NT2/D1 (cell line): ENCODE measurements around the gene PRSS21.
A peak's percentile ranks its signal among the peaks of the same experiment; 100 is the strongest.

Source experiments
- DNase-seq: peaks from one replicate; pipeline ENCODE4 v3.0.0-alpha.2; 2011; ENCODE audit warnings: low read depth, low spot score
- H3K27me3 ChIP-seq: 2 replicates; pipeline ENCODE4 v1.6.0; 2011; ENCODE audit warnings: mild to moderate bottlenecking; ENCODE audit not compliant: insufficient read length, insufficient read depth
- H3K36me3 ChIP-seq: 2 replicates; pipeline ENCODE4 v1.6.1; 2011; ENCODE audit warnings: mild to moderate bottlenecking, low read length, mixed read lengths; ENCODE audit not compliant: insufficient read depth, insufficient read length
- H3K4me1 ChIP-seq: 2 replicates; pipeline ENCODE4 v1.5.1; 2011; ENCODE audit not compliant: insufficient read depth, insufficient read length
- H3K4me3 ChIP-seq: 2 replicates; pipeline ENCODE4 v1.5.1; 2011; ENCODE audit warnings: low read depth; ENCODE audit not compliant: insufficient read length
- H3K9ac ChIP-seq: 2 replicates; pipeline ENCODE4 v1.6.0; 2011; ENCODE audit warnings: low read depth; ENCODE audit not compliant: insufficient read length
- H3K9me3 ChIP-seq: 2 replicates; pipeline ENCODE4 v1.5.1; 2011; ENCODE audit warnings: mild to moderate bottlenecking, low read length; ENCODE audit not compliant: insufficient read depth
- SUZ12 ChIP-seq: IDR thresholded peaks from 2 replicates; pipeline ENCODE4 v1.6.1; 2011; ENCODE audit not compliant: insufficient read length, insufficient read depth; ENCODE audit errors: extremely low read depth
- YY1 ChIP-seq: IDR thresholded peaks from 2 replicates; pipeline ENCODE4 v1.6.1; 2011; ENCODE audit not compliant: insufficient read length, insufficient read depth
- ZNF274 ChIP-seq: IDR thresholded peaks from 2 replicates; pipeline ENCODE4 v1.6.1; 2011; ENCODE audit warnings: mild to moderate bottlenecking, low read depth, low read length

PRSS21 gene

DNA sequence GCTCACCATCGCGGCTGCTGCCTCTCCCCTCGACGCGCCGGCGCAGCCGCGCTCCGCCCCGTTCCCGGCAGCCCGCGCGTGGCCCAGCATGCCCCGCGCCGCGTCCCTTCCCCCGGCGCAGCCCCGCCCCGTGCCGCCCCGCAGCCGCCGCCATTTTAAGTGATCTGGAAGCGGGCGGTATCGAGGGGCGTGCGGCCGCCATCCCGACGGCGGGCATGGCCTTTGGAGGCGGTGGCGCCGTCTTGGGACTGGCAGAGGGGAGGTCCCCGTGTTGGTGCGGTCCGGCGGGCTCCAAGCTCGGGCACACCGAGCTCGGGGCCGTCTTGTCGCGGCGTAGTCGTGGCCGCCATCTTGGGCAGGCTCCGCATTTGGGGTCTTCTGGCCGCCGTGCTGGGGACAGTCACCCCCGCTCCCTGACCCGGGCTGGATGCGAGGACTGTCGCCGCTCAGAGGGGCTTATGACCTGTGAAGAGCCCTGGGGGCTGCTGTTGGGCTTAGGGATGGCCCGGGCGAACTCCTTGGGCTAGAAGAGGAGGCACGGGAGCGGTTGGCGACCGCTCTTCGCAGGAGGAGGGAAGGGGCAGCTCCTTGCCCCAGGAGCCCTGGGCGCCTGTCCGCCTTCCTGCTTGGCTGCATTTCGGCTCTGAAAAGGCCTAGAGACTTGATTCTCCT, 39.7 kb upstream of the PRSS21 start, which contains the start of gene ELOB:
TSS of gene ELOB (minus strand) at position 50 of the 672 bp plus-strand sequence. CDS start at position 9, 41 bp downstream.
- Histone ChIP-seq H3K9ac (peak within 1 kb of the TSS; percentile 100), H3K4me3 (peak within 1 kb of the TSS; percentile 97), H3K9me3 (no peaks in the 10 kb centered on the region), H3K4me1 (peaks cover 20% of the 10 kb centered on the region), H3K36me3 (peaks cover 38% of the 10 kb centered on the region), H3K27me3 (no peaks in the 10 kb centered on the region)
- TF ChIP-seq ZNF274 (no peak), SUZ12 (no peak), YY1 (peak; percentile 90)
- peak; percentile 73 for DNase-seq

- TF ChIP-seq YY1 (no peak), SUZ12 (no peak), ZNF274 (no peak)
- no peak for DNase-seq
- H3K9me3 ChIP-seq, result no peaks in the 10 kb centered on the region
- no peaks in the 10 kb centered on the region for H3K27me3 ChIP-seq
- peaks cover 17% of the 10 kb centered on the region for H3K4me1 ChIP-seq
- peaks cover 31% of the 10 kb centered on the region for H3K36me3 ChIP-seq
- H3K9ac ChIP-seq, result peak overlapping the region; percentile 100
- H3K4me3 ChIP-seq, result peak overlapping the region; percentile 97
These were observed 39.0 kb upstream of the PRSS21 start for GRCh38 chr16:2777903-2778629.

GRCh38 chr16:2778630-2778958, 38.4 kb upstream of the PRSS21 start:
- TF ChIP-seq ZNF274 (no peak), YY1 (no peak), SUZ12 (no peak)
- peak overlapping the region; percentile 100 for H3K9ac ChIP-seq
- H3K9me3 ChIP-seq, result no peaks in the 10 kb centered on the region
- H3K36me3 ChIP-seq, result peaks cover 25% of the 10 kb centered on the region
- DNase-seq, result no peak
- no peaks in the 10 kb centered on the region for H3K27me3 ChIP-seq
- peaks cover 18% of the 10 kb centered on the region for H3K4me1 ChIP-seq
- peak overlapping the region; percentile 97 for H3K4me3 ChIP-seq

DNA sequence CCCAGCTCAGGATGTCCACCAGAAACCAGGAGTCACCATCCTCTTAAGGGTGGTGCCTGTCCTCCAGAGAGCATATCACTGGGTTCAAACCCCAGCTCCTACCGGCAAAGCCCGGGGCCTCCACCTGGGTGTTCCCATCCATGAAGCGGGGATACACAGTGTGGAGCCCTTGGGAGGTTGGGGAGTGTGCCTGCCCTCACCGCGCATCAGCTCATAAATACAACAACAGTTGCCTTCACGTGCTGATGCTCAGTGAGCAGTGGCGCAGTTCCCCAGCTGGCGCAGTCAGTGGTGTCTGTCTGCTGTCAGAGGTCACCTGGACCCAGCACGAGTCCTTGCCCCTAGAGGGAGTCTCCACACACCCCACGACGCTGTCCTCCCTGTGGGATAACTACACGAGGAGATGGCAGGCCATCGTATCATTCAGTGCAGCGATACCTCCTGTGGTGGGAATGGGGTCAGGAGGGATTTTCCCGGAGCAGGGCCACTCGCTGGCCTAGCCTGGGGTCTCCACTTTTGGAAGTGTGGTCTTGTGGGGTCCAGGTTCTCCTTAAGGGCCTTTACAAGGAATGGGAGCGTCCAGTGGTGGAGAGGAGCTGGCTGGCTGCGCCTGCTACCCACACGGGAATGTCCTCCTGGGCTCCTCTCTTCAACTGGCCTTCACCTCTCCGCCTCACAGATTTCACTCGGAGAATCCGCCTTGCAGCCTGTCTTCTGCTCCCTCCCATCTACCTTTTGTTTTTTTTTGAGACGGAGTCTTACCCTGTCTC, 37.7 kb upstream of the PRSS21 start:
- Histone ChIP-seq H3K9ac (no peak overlapping the region), H3K27me3 (no peaks in the 10 kb centered on the region), H3K9me3 (no peaks in the 10 kb centered on the region), H3K4me3 (peak overlapping the region; percentile 97), H3K36me3 (peaks cover 18% of the 10 kb centered on the region), H3K4me1 (peaks cover 18% of the 10 kb centered on the region)
- DNase-seq, result no peak
- TF ChIP-seq SUZ12 (no peak), YY1 (no peak), ZNF274 (no peak)

DNA sequence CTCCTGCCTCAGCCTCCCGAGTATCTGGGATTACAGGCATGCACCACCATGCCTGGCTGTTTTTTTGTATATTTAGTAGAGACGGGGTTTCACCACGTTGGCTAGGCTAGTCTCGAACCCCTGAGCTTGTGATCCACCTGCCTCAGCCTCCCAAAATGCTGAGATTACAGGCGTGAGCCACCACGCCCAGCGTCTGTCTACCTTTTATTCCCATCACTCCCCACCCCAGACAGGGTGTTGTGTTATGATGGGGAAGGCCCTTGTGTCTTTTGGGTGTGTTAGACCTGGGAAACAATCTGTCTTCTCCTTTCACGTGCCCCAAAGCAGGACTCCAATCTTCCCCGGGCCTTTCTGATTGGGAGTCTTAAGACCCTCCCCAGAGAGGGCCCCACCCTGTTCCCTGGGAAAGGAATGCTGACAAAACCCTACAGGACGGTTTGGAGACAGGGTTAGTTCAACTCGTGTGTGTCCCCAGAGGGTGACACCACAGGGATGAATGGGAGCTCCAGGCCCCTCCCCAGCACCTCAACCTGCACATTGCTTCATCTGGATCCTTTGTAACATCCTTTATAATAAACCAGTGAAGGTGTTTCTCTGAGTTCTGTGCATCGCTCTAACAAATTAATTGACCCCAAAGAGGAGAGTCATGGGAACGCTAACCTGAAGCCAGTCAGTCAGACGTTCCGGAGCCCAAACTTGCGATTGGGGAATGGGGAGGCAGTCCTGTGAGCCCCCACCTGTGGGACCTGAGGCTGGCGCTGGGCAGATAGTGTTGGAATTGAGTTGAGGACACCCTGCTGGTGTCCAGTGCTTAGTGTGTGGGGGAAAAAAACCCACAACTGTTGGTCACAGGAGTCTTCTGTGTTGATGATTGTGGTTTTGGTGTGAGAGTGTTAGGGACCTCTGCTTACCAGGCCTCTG, 36.8 kb upstream of the PRSS21 start:
- Histone ChIP-seq H3K4me3 (no peak overlapping the region), H3K4me1 (peaks cover 20% of the 10 kb centered on the region), H3K36me3 (peaks cover 9% of the 10 kb centered on the region), H3K9me3 (no peaks in the 10 kb centered on the region), H3K27me3 (no peaks in the 10 kb centered on the region), H3K9ac (no peak overlapping the region)
- DNase-seq, result no peak
- TF ChIP-seq SUZ12 (no peak), ZNF274 (no peak), YY1 (no peak)

GRCh38 chr16:2782583-2783351, 34.3 kb upstream of the PRSS21 start:
- no peaks in the 10 kb centered on the region for H3K36me3 ChIP-seq

More at GRCh38 chr16:2782583-2783351, 34.3 kb upstream of the PRSS21 start:
- H3K27me3 ChIP-seq, result no peaks in the 10 kb centered on the region
- H3K9me3 ChIP-seq, result no peaks in the 10 kb centered on the region
- no peak overlapping the region for H3K9ac ChIP-seq
- TF ChIP-seq SUZ12 (no peak), YY1 (no peak), ZNF274 (no peak)
- peaks cover 35% of the 10 kb centered on the region for H3K4me1 ChIP-seq
- no peak overlapping the region for H3K4me3 ChIP-seq
- DNase-seq, result no peak
